H1 (cell line): ENCODE results near the gene OR10P1. TPM values are rescaled to one million over a fixed set of nuclear protein-coding genes. Genes with fewer than 3 reads are reported as not detected.

Source experiments
- CTCF ChIA-PET: fragments of 300-600 bp; sonication (Branson Sonifier 250); formaldehyde crosslinking; loops from one replicate; lab custom pipeline; 2021; ENCODE audit not compliant: partially characterized antibody; lab: Charles Lee
- POLR2A ChIA-PET: fragments of 300-600 bp; sonication (Branson Sonifier 250); formaldehyde crosslinking; loops from one replicate; lab custom pipeline; 2021; ENCODE audit warnings: inconsistent platforms; ENCODE audit not compliant: partially characterized antibody; lab: Charles Lee
- DNase-seq, 2 experiments: peaks; one replicate each; pipeline versions ENCODE4 v3.0.0 to v3.0.0-alpha.2; 2010 to 2022; ENCODE audit warnings: low spot score in 2 of 2, low read depth in 1 of 2, mixed read lengths in 1 of 2
- FAIRE-seq: peaks from 2 replicates; lab custom pipeline; 2011; peaks lifted over from hg19 to GRCh38; lab: Jason Lieb, UNC
- H2AFZ ChIP-seq: 2 replicates; pipeline ENCODE4 v1.8.1; 2012; ENCODE audit warnings: low read length, inconsistent platforms
- H2AK5ac ChIP-seq: 2 replicates; pipeline ENCODE4 v1.6.1; 2013; ENCODE audit warnings: low read depth, low read length
- H2BK120ac ChIP-seq: replicated peaks from 2 replicates; pipeline ENCODE3; 2013; ENCODE audit warnings: low read depth, low read length, inconsistent platforms
- H2BK12ac ChIP-seq: 2 replicates; pipeline ENCODE4 v1.6.1; 2013; ENCODE audit warnings: low read depth, low read length
- H2BK15ac ChIP-seq: 2 replicates; pipeline ENCODE4 v1.6.1; 2013; ENCODE audit warnings: low read length
- H2BK20ac ChIP-seq: 2 replicates; pipeline ENCODE4 v1.6.1; 2013; ENCODE audit warnings: low read length
- H2BK5ac ChIP-seq: 2 replicates; pipeline ENCODE4 v1.6.1; 2013; ENCODE audit warnings: low read depth, low read length
- H3K14ac ChIP-seq: 2 replicates; pipeline ENCODE4 v1.6.1; 2013; ENCODE audit warnings: inconsistent platforms; ENCODE audit not compliant: insufficient read length
- H3K18ac ChIP-seq: 2 replicates; pipeline ENCODE4 v1.6.1; 2013; ENCODE audit warnings: low read length; ENCODE audit errors: extremely low read depth
- H3K23ac ChIP-seq: 2 replicates; pipeline ENCODE4 v1.6.1; 2013; ENCODE audit warnings: inconsistent platforms; ENCODE audit not compliant: insufficient read length
- H3K23me2 ChIP-seq: 2 replicates; pipeline ENCODE4 v1.6.1; 2013; ENCODE audit warnings: low read depth, low read length
- H3K27ac ChIP-seq: 2 replicates; pipeline ENCODE4 v1.6.1; 2011; ENCODE audit warnings: low read depth, low read length, inconsistent platforms
- H3K27me3 ChIP-seq, 4 experiments: replicated peaks in 1 of 4; 1 replicate in 1 of 4; 2 replicates in 3 of 4; pipeline versions ENCODE4 v1.6.1 to v1.8.1; 2011 to 2013; ENCODE audit warnings: low read length in 3 of 4, mild to moderate bottlenecking in 3 of 4, inconsistent platforms in 2 of 4, mixed read lengths in 2 of 4, moderate library complexity in 1 of 4; ENCODE audit not compliant: control insufficient read depth in 3 of 4, insufficient read depth in 3 of 4; ENCODE audit errors: extremely low read depth in 1 of 4
- H3K36me3 ChIP-seq, 4 experiments: 2 replicates each; pipeline versions ENCODE4 v1.6.1 to v1.8.1; 2011 to 2013; ENCODE audit warnings: mild to moderate bottlenecking in 4 of 4, low read length in 3 of 4, moderate library complexity in 2 of 4, control low read depth in 1 of 4, inconsistent platforms in 1 of 4; ENCODE audit not compliant: insufficient read depth in 4 of 4, control insufficient read depth in 2 of 4
- H3K4ac ChIP-seq: replicated peaks from 2 replicates; pipeline ENCODE3; 2013; ENCODE audit warnings: low read length, low read depth, mixed read lengths, inconsistent platforms; ENCODE audit not compliant: insufficient read length
- H3K4me1 ChIP-seq, 4 experiments: replicated peaks in 1 of 4; 1 replicate in 1 of 4; 2 replicates in 3 of 4; pipeline versions ENCODE4 v1.6.1 to v1.8.1; 2011 to 2013; ENCODE audit warnings: low read length in 3 of 4, inconsistent platforms in 2 of 4, mixed read lengths in 1 of 4; ENCODE audit not compliant: insufficient read depth in 4 of 4, control insufficient read depth in 3 of 4
- H3K4me2 ChIP-seq, 2 experiments: 2 replicates each; pipeline versions ENCODE4 v1.6.1 to v1.8.1; 2011 to 2013; ENCODE audit warnings: low read depth in 2 of 2, low read length in 2 of 2, control low read depth in 1 of 2, inconsistent platforms in 1 of 2, mild to moderate bottlenecking in 1 of 2; ENCODE audit not compliant: insufficient read depth in 1 of 2
- H3K4me3 ChIP-seq, 4 experiments: fragments of 200-600, 300-600 bp in 1 of 4; sonication (generic), shearing (Covaris generic), sonication (Bioruptor Twin) in 1 of 4; 2 replicates each; pipeline versions ENCODE4 v1.5.1 to v1.8.1; 2011 to 2016; ENCODE audit warnings: low read length in 4 of 4, low read depth in 3 of 4, control low read depth in 2 of 4, inconsistent platforms in 2 of 4, mild to moderate bottlenecking in 2 of 4, mixed read lengths in 1 of 4, moderate library complexity in 1 of 4; ENCODE audit not compliant: insufficient read depth in 2 of 4; ENCODE audit errors: extremely low read depth in 1 of 4
- H3K56ac ChIP-seq: replicated peaks from 2 replicates; pipeline ENCODE3; 2013; ENCODE audit warnings: low read depth, mild to moderate bottlenecking, mixed read lengths, low read length, inconsistent platforms; ENCODE audit not compliant: insufficient read length
- H3K79me1 ChIP-seq: 2 replicates; pipeline ENCODE4 v1.6.1; 2013; ENCODE audit warnings: low read depth, low read length, control low read depth
- H3K79me2 ChIP-seq, 2 experiments: 2 replicates each; pipeline versions ENCODE4 v1.6.1 to v1.8.1; 2012 to 2013; ENCODE audit warnings: low read length in 2 of 2, mild to moderate bottlenecking in 2 of 2, inconsistent platforms in 1 of 2; ENCODE audit not compliant: insufficient read depth in 2 of 2, control insufficient read depth in 1 of 2
- H3K9ac ChIP-seq, 4 experiments: replicated peaks in 1 of 4; 1 replicate in 1 of 4; 2 replicates in 3 of 4; pipeline versions ENCODE4 v1.6.1 to v1.8.1; 2011 to 2013; ENCODE audit warnings: low read depth in 3 of 4, low read length in 3 of 4, control low read depth in 2 of 4, mild to moderate bottlenecking in 2 of 4, moderate library complexity in 2 of 4, inconsistent platforms in 1 of 4; ENCODE audit errors: extremely low read depth in 1 of 4
- H3K9me3 ChIP-seq, 2 experiments: 2 replicates each; pipeline versions ENCODE4 v1.6.1 to v1.8.1; 2012 to 2013; ENCODE audit warnings: mild to moderate bottlenecking in 2 of 2, moderate library complexity in 2 of 2, control low read depth in 1 of 2, inconsistent platforms in 1 of 2, low read depth in 1 of 2, low read length in 1 of 2, mixed read lengths in 1 of 2; ENCODE audit not compliant: insufficient read depth in 2 of 2
- H4K20me1 ChIP-seq, 2 experiments: replicated peaks in 1 of 2; 2 replicates each; pipeline versions ENCODE3 to v1.8.1; 2011 to 2013; ENCODE audit warnings: inconsistent platforms in 2 of 2, low read length in 2 of 2, mild to moderate bottlenecking in 1 of 2; ENCODE audit not compliant: insufficient read depth in 2 of 2, control insufficient read depth in 1 of 2
- H4K5ac ChIP-seq: 2 replicates; pipeline ENCODE4 v1.6.1; 2013; ENCODE audit warnings: low read length, low read depth, mixed read lengths, inconsistent platforms; ENCODE audit not compliant: insufficient read length
- H4K8ac ChIP-seq: 2 replicates; pipeline ENCODE4 v1.8.0; 2013; ENCODE audit warnings: mild to moderate bottlenecking, moderate library complexity, low read length, inconsistent platforms; ENCODE audit not compliant: insufficient read depth; ENCODE audit errors: extremely low read depth
- H4K91ac ChIP-seq: replicated peaks from 2 replicates; pipeline ENCODE3; 2013; ENCODE audit warnings: low read length, mixed read lengths, inconsistent platforms; ENCODE audit not compliant: insufficient read length
- ATF3 ChIP-seq: IDR thresholded peaks from 2 replicates; pipeline ENCODE4 v1.6.1; 2011; ENCODE audit warnings: low read depth, mild to moderate bottlenecking, low read length; ENCODE audit not compliant: insufficient read depth
- BCL11A ChIP-seq, 2 experiments: IDR thresholded peaks; one replicate each; pipeline ENCODE4 v1.6.1; 2011; ENCODE audit warnings: low read depth in 2 of 2, low read length in 2 of 2, mild to moderate bottlenecking in 2 of 2
- EZH2 ChIP-seq: fragments of 200-600 bp; sonication (generic); IDR thresholded peaks from 2 replicates; pipeline ENCODE4 v1.7.1; 2012; ENCODE audit warnings: low read depth, mild to moderate bottlenecking, moderate library complexity, low read length, inconsistent platforms; ENCODE audit not compliant: severe bottlenecking
- GABPA ChIP-seq: IDR thresholded peaks from 2 replicates; pipeline ENCODE4 v1.6.1; 2011; ENCODE audit warnings: mild to moderate bottlenecking, low read length, moderate library complexity, borderline replicate concordance; ENCODE audit not compliant: insufficient read depth
- KDM5A ChIP-seq: fragments of 200-600 bp; IDR thresholded peaks from 2 replicates; pipeline ENCODE4 v1.7.1; 2012; ENCODE audit warnings: mild to moderate bottlenecking, low read length, inconsistent platforms, mixed read lengths
- PHF8 ChIP-seq: fragments of 200-600 bp; sonication (generic); conservative IDR thresholded peaks from 2 replicates; pipeline ENCODE4 v1.7.1; 2012; ENCODE audit warnings: low read depth, mild to moderate bottlenecking, inconsistent platforms, low read length, moderate library complexity
- RFX5 ChIP-seq: IDR thresholded peaks from 2 replicates; pipeline ENCODE4 v1.6.1; 2011; ENCODE audit warnings: low read depth, low read length, improper control_type of control experiment, borderline replicate concordance
- RXRA ChIP-seq: IDR thresholded peaks from 2 replicates; pipeline ENCODE4 v1.6.1; 2011; ENCODE audit warnings: low read depth, mild to moderate bottlenecking, low read length, moderate library complexity; ENCODE audit not compliant: insufficient read depth
- TAF1 ChIP-seq: IDR thresholded peaks from 2 replicates; pipeline ENCODE4 v1.6.1; 2011; ENCODE audit warnings: mild to moderate bottlenecking, low read depth, low read length
- TBP ChIP-seq: IDR thresholded peaks from 2 replicates; pipeline ENCODE4 v1.6.1; 2011; ENCODE audit warnings: low read depth, low read length, improper control_type of control experiment
- WGBS, 2 experiments: shearing (Covaris generic) in 1 of 2; methylation state at CpG; one replicate each; pipeline versions ENCODE4 v1.1.6 to v1.1.7; 2013 to 2015; ENCODE audit warnings: low lambda C conversion rate in 2 of 2, mixed read lengths in 2 of 2, inconsistent platforms in 1 of 2, low coverage in 1 of 2, missing lambda C conversion rate in 1 of 2; ENCODE audit not compliant: insufficient replicate concordance in 2 of 2, insufficient coverage in 1 of 2, insufficient read length in 1 of 2; ENCODE audit errors: extremely low coverage in 1 of 2, missing lambda C conversion rate in 1 of 2; 5-methylcytosine and 5-hydroxymethylcytosine counted together
- polyA plus RNA-seq, 7 experiments: library from polyadenylated mRNA; depleted of rRNA in 3 of 7; stranded (reverse) in 5 of 7; unstranded in 2 of 7; fragments of >200 nt in 5 of 7; fragments of 200-250 nt in 2 of 7; gene quantifications; 1 replicate in 5 of 7; 2 replicates in 1 of 7; 4 replicates in 1 of 7; pipeline versions ENCODE4 v1.2.1 to v1.2.3, GENCODE V29; 2011 to 2013; ENCODE audit warnings: missing spikeins in 2 of 7, mixed read lengths in 2 of 7
- total RNA-seq: library from RNA; stranded (reverse); fragmentation: NEBNext Ultra II Directional; extraction: Animal tissue kit (Norgen Biotek cat#: 25700); gene quantifications from 2 replicates; pipeline ENCODE4 v1.2.1, GENCODE V29; 2021

The OR10P1 gene
- total and polyA plus RNA-seq, 2 of the 8 experiments (the other 6 are each of a cell fraction or from before 2014, with no cell fraction given), result not detected

GRCh38 chr12:55683676-55684075 lies 47.0 kb downstream of the OR10P1 start:
- Histone ChIP-seq H3K14ac (no peak overlapping the region), H4K20me1 (peaks cover 0 to under 1% of the 10 kb centered on the region in 2 experiments), H3K56ac (no peak overlapping the region), H3K36me3 (peaks cover 0 to 17% (median 6%) of the 10 kb centered on the region in 4 experiments; a peak in 5 of 8 replicates), H2AFZ (no peak overlapping the region), H3K23me2 (no peaks in the 10 kb centered on the region), H4K8ac (no peak overlapping the region), H2BK15ac (no peak overlapping the region)
- ChIA-PET CTCF (interaction anchor here (0.7 to 4.9 kb wide), 8 partner anchors 11 to 498 kb away, joined by 3 to 34 read pairs (median 4); partner anchors contain the start of genes BLOC1S1, ITGA7 and RDH5), POLR2A (interaction anchor here (1.0 to 2.2 kb wide), 5 partner anchors 9 to 243 kb away, joined by 3 to 10 read pairs (median 4); partner anchors contain the start of gene ITGA7)
- WGBS, 2 experiments, result 98% methylated on average over 7 of the region's 7 CpGs; no CpG with 5 or more reads in 1 of the 2 experiments
- TF ChIP-seq KDM5A (no peak), EZH2 (no peak), TAF1 (no peak), BCL11A (IDR thresholded peaks at IDR 0.05; ENCODE audit: low read depth in 2 of 2, low read length in 2 of 2) (no peak), PHF8 (no peak), GABPA (no peak), RFX5 (no peak), ATF3 (no peak), TBP (no peak), RXRA (no peak)
- TF ChIP-seq, all 59 proteins: peak for 0
- H3K18ac ChIP-seq, result no peak overlapping the region
- no peak overlapping the region for H2BK5ac ChIP-seq
- no peak overlapping the region for H3K4me3 ChIP-seq
- no peaks in the 10 kb centered on the region for H3K79me1 ChIP-seq
- no peak overlapping the region for H2BK120ac ChIP-seq
- H4K91ac ChIP-seq, result no peak overlapping the region
- no peak overlapping the region for H3K4me2 ChIP-seq
- no peaks in the 10 kb centered on the region for H3K79me2 ChIP-seq
- peaks cover 0 to 12% (median 5%) of the 10 kb centered on the region in 4 experiments; a peak in 4 of 7 replicates for H3K4me1 ChIP-seq
- no peak overlapping the region for H4K5ac ChIP-seq
- DNase-seq (no peak), FAIRE-seq (no peak)
- no peaks in the 10 kb centered on the region for H3K27me3 ChIP-seq
- H3K4ac ChIP-seq, result no peak overlapping the region
- no peak overlapping the region for H2BK20ac ChIP-seq
- no peak overlapping the region for H2BK12ac ChIP-seq
- no peak overlapping the region for H3K23ac ChIP-seq
- no peak overlapping the region for H3K27ac ChIP-seq
- no peaks in the 10 kb centered on the region for H3K9me3 ChIP-seq
- H2AK5ac ChIP-seq, result no peak overlapping the region
- no peak overlapping the region for H3K9ac ChIP-seq
